Esophagus muscularis mucosa (tissue), 4 donors: ENCODE measurements around the gene MVB12B.

ENCODE experiments used
- CTCF ChIP-seq, 3 experiments: fragments of 200-600 bp in 2 of 3; fragments of 450-650 bp in 1 of 3; sonication (generic) in 2 of 3; IDR thresholded peaks; one replicate each; pipeline ENCODE4 v1.5.1; 2017 to 2019; ENCODE audit warnings: antibody characterized with exemption in 3 of 3, mild to moderate bottlenecking in 2 of 3, moderate library complexity in 1 of 3
- EP300 ChIP-seq: sonication (generic); formaldehyde crosslinking; IDR thresholded peaks from one replicate; pipeline ENCODE4 v1.6.1; 2017; ENCODE audit warnings: antibody characterized with exemption
- POLR2A ChIP-seq: fragments of 450-650 bp; IDR thresholded peaks from one replicate; pipeline ENCODE4 v1.6.1; 2017; ENCODE audit warnings: antibody characterized with exemption, moderate library complexity, mild to moderate bottlenecking, low read depth
- POLR2AphosphoS5 ChIP-seq, 2 donors: sonication (generic); formaldehyde crosslinking; IDR thresholded peaks; one replicate each; pipeline ENCODE4 v1.6.1; 2017; ENCODE audit warnings: antibody characterized with exemption in 2 of 2

GRCh38 chr9:126456441-126457174 is 130.0 kb downstream of the MVB12B start:
- TF ChIP-seq EP300 (no peak), CTCF (IDR thresholded peaks at IDR 0.05) (no peak), POLR2A (no peak), POLR2AphosphoS5 (IDR thresholded peaks at IDR 0.05) (no peak)
